WTC11 (cell line): Measurements from ENCODE around the gene PLK2. TPM values are rescaled to one million over a fixed set of nuclear protein-coding genes. Genes with fewer than 3 reads are reported as not detected.

Source experiments
- ATAC-seq: fragments of 200-7000 bp; cut with Tn5 transposase; 2 replicates; pipeline ENCODE4 v1.10.0; 2021; ENCODE audit warnings: mild to moderate bottlenecking, moderate library complexity
- Bru-seq: library from RNA; stranded (reverse); fragments of 400-500 nt; gene quantifications from one replicate; lab custom pipeline; 2021; lab: Mats Ljungman, UMichigan
- CTCF ChIA-PET: fragments of 300-600 bp; sonication (Branson Sonifier 250); formaldehyde crosslinking; loops from one replicate; lab custom pipeline; 2021; ENCODE audit warnings: antibody characterized with exemption; lab: Charles Lee
- POLR2A ChIA-PET: fragments of 350-600 bp; sonication (Branson Sonifier 250); formaldehyde crosslinking; loops from one replicate; lab custom pipeline; 2021; ENCODE audit warnings: antibody characterized with exemption; lab: Charles Lee
- DNase-seq: peaks from one replicate; pipeline ENCODE4 v3.0.0; 2021; ENCODE audit warnings: low spot score
- H3K27ac Mint-ChIP-seq: 2 replicates; pipeline ENCODE4 v1.8.0; 2021; ENCODE audit warnings: mixed read lengths
- H3K27me3 Mint-ChIP-seq: 2 replicates; pipeline ENCODE4 v1.8.0; 2021; ENCODE audit warnings: low read depth, mild to moderate bottlenecking, moderate library complexity, mixed read lengths
- H3K36me3 Mint-ChIP-seq: 2 replicates; pipeline ENCODE4 v1.8.0; 2021; ENCODE audit warnings: mixed read lengths
- H3K4me1 Mint-ChIP-seq: 2 replicates; pipeline ENCODE4 v1.8.0; 2022; ENCODE audit warnings: mixed read lengths
- H3K4me3 Mint-ChIP-seq: 2 replicates; pipeline ENCODE4 v1.8.0; 2021; ENCODE audit warnings: mild to moderate bottlenecking, moderate library complexity, mixed read lengths
- H3K9me3 Mint-ChIP-seq: 2 replicates; pipeline ENCODE4 v1.8.0; 2021; ENCODE audit warnings: mixed read lengths
- CREM ChIP-seq: sonication (generic); formaldehyde crosslinking; IDR thresholded peaks from 2 replicates; pipeline ENCODE4 v1.8.1; 2022; ENCODE audit warnings: mild to moderate bottlenecking, missing genetic modification reagents, moderate library complexity
- ELF4 ChIP-seq: sonication (generic); formaldehyde crosslinking; IDR thresholded peaks from 2 replicates; pipeline ENCODE4 v1.8.1; 2022; ENCODE audit warnings: low read depth, mild to moderate bottlenecking, moderate library complexity, missing genetic modification reagents
- FOXP1 ChIP-seq: sonication (generic); formaldehyde crosslinking; IDR thresholded peaks from 2 replicates; pipeline ENCODE4 v1.8.0; 2022; ENCODE audit warnings: missing genetic modification reagents, mild to moderate bottlenecking, moderate library complexity, borderline replicate concordance
- GTF2I ChIP-seq: fragments of 250-450 bp; sonication (Bioruptor Pico); conservative IDR thresholded peaks from 2 replicates; pipeline ENCODE4 v1.4.0; 2021; ENCODE audit warnings: mild to moderate bottlenecking
- HMGA2 ChIP-seq: fragments of 250-450 bp; sonication (Bioruptor Pico); IDR thresholded peaks from 2 replicates; pipeline ENCODE4 v1.4.0; 2021; ENCODE audit warnings: mild to moderate bottlenecking, moderate library complexity
- JUN ChIP-seq: sonication (generic); formaldehyde crosslinking; IDR thresholded peaks from 2 replicates; pipeline ENCODE4 v1.8.0; 2023; ENCODE audit warnings: mild to moderate bottlenecking, missing genetic modification reagents
- KAT7 ChIP-seq: sonication (generic); formaldehyde crosslinking; IDR thresholded peaks from 2 replicates; pipeline ENCODE4 v1.8.1; 2023; ENCODE audit warnings: missing genetic modification reagents, mild to moderate bottlenecking, borderline replicate concordance
- MYBL2 ChIP-seq: sonication (generic); formaldehyde crosslinking; IDR thresholded peaks from 2 replicates; pipeline ENCODE4 v1.8.1; 2023; ENCODE audit warnings: mild to moderate bottlenecking, moderate library complexity, missing genetic modification reagents
- NFE2L1 ChIP-seq: sonication (generic); formaldehyde crosslinking; IDR thresholded peaks from 2 replicates; pipeline ENCODE4 v1.8.1; 2023; ENCODE audit warnings: missing genetic modification reagents
- NR2C2 ChIP-seq: sonication (generic); formaldehyde crosslinking; IDR thresholded peaks from 2 replicates; pipeline ENCODE4 v1.8.0; 2022; ENCODE audit warnings: mild to moderate bottlenecking, missing genetic modification reagents
- RORB ChIP-seq: fragments of 250-450 bp; sonication (Bioruptor Pico); IDR thresholded peaks from 2 replicates; pipeline ENCODE4 v1.9.0; 2021; ENCODE audit warnings: mild to moderate bottlenecking
- SMAD3 ChIP-seq: sonication (generic); formaldehyde crosslinking; IDR thresholded peaks from 2 replicates; pipeline ENCODE4 v1.8.0; 2022; ENCODE audit warnings: missing genetic modification reagents, mild to moderate bottlenecking, borderline replicate concordance
- SP1 ChIP-seq: sonication (generic); formaldehyde crosslinking; conservative IDR thresholded peaks from 2 replicates; pipeline ENCODE4 v1.8.1; 2022; ENCODE audit warnings: missing genetic modification reagents
- TEAD4 ChIP-seq: sonication (generic); formaldehyde crosslinking; IDR thresholded peaks from 2 replicates; pipeline ENCODE4 v1.8.0; 2022; ENCODE audit warnings: mild to moderate bottlenecking, missing genetic modification reagents
- TP53 ChIP-seq: sonication (generic); formaldehyde crosslinking; IDR thresholded peaks from 2 replicates; pipeline ENCODE4 v1.8.1; 2023; ENCODE audit warnings: mild to moderate bottlenecking, missing genetic modification reagents
- ZBTB21 ChIP-seq: sonication (generic); formaldehyde crosslinking; IDR thresholded peaks from 2 replicates; pipeline ENCODE4 v1.8.1; 2023; ENCODE audit warnings: mild to moderate bottlenecking, missing genetic modification reagents, borderline replicate concordance
- ZNF232 ChIP-seq: sonication (generic); formaldehyde crosslinking; IDR thresholded peaks from 2 replicates; pipeline ENCODE4 v1.8.0; 2022; ENCODE audit warnings: mild to moderate bottlenecking, missing genetic modification reagents
- long read RNA-seq, 3 experiments: library from RNA in 1 of 3; library from capped mRNA in 1 of 3; library from polyadenylated mRNA in 1 of 3; unstranded in 2 of 3; stranded (forward) in 1 of 3; transcript quantifications; one replicate each; pipeline ENCODE4 v2.0.0, GENCODE V29; 2021
- total RNA-seq: library from RNA; stranded (reverse); gene quantifications from 3 replicates; pipeline ENCODE4 v1.2.3, GENCODE V29; 2021
- TF ChIP-seq, protein P1 (sequence below): sonication (generic); formaldehyde crosslinking; IDR thresholded peaks from 2 replicates; pipeline ENCODE4 v1.8.0; 2022; ENCODE audit warnings: mild to moderate bottlenecking, missing genetic modification reagents
- TF ChIP-seq, protein P2 (sequence below): sonication (generic); formaldehyde crosslinking; IDR thresholded peaks from 2 replicates; pipeline ENCODE4 v1.8.0; 2023; ENCODE audit warnings: missing genetic modification reagents
- TF ChIP-seq, protein P3 (sequence below): sonication (generic); formaldehyde crosslinking; IDR thresholded peaks from 2 replicates; pipeline ENCODE4 v1.8.1; 2023; ENCODE audit warnings: mild to moderate bottlenecking, missing genetic modification reagents
- TF ChIP-seq, protein P4 (sequence below): sonication (generic); formaldehyde crosslinking; IDR thresholded peaks from 2 replicates; pipeline ENCODE4 v1.8.1; 2023; ENCODE audit warnings: mild to moderate bottlenecking, moderate library complexity, missing genetic modification reagents
- TF ChIP-seq, protein P5 (sequence below): fragments of 250-450 bp; sonication (Bioruptor Pico); conservative IDR thresholded peaks from 2 replicates; pipeline ENCODE4 v1.9.0; 2021; ENCODE audit warnings: mild to moderate bottlenecking
- TF ChIP-seq, protein P6 (sequence below): fragments of 250-450 bp; sonication (Bioruptor Pico); IDR thresholded peaks from 2 replicates; pipeline ENCODE4 v1.9.0; 2021; ENCODE audit warnings: moderate library complexity, mild to moderate bottlenecking, inconsistent platforms, borderline replicate concordance
- TF ChIP-seq, protein P7 (sequence below): sonication (generic); formaldehyde crosslinking; IDR thresholded peaks from 2 replicates; pipeline ENCODE4 v1.8.0; 2023; ENCODE audit warnings: mild to moderate bottlenecking, missing genetic modification reagents
- TF ChIP-seq, protein P8 (sequence below): sonication (generic); formaldehyde crosslinking; conservative IDR thresholded peaks from 2 replicates; pipeline ENCODE4 v1.8.1; 2022; ENCODE audit warnings: mild to moderate bottlenecking, missing genetic modification reagents

PLK2 gene
- total RNA-seq, result 26.3 to 37.1 TPM (median 29.1 TPM) in 3 replicates
- percentile 97 among the genes with signal in this experiment for Bru-seq, nascent RNA
- long read RNA-seq, experiment 1, transcript PLK2-201 (14 exons, 2,960 nt), result major isoform, 68 of 82 reads
- long read RNA-seq, experiment 1, partial matches to known transcripts, result 5 of 82 reads
- long read RNA-seq, experiment 1, other reads (novel, unspliced or antisense), result 8 of 82 reads
- long read RNA-seq, experiment 2, partial matches to known transcripts, result 3 of 13 reads
- long read RNA-seq, experiment 2, other reads (novel, unspliced or antisense), result 8 of 13 reads
- long read RNA-seq, experiment 3, transcript PLK2-201 (14 exons, 2,960 nt), result major isoform, 9 of 12 reads
- long read RNA-seq, experiment 3, partial matches to known transcripts, result 1 of 12 reads
- long read RNA-seq, experiment 3, other reads (novel, unspliced or antisense), result 2 of 12 reads

DNA sequence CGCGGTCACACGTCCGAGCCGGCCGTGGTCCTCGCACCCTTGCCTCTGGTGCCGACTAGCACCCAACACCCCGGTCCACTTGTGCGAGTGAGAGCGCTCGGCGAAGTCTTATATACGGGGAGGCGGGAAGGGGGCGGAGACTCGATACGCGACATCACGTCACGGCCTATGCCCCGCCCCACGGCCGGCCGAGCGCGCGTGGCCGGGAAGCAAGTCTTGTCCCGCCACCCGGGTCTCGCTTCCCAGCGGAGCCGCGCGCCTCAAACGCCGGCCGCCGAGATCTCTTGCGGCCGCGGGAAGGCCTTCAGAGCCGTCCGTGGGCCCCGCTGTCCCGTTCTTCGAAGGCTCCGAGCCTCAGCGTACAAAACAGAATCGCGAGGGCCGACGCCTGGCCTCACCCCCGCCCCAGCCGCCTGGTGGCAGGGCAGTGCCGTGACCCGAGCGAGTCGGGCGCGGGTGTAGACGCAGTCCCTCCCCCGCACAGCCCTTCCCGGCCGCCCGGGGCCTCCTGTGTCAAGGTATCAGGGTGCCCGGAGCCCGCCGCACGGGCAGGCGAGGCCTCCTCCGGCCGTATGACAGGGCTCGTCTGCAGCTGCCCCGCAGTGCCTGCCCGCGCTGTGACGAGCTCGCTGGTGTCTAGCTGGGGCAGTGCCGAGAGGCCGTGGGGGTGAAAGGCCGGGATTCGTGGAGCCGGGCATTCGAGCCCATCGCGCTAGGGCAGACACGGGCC is at the start of gene PLK2:
TSS of gene PLK2 (minus strand) at position 85 of the 730 bp plus-strand sequence. CDS start 127 bp downstream, outside the sequence.
- Mint-ChIP-seq H3K27ac (no peak within 1 kb of the TSS), H3K27me3 (peaks cover 2% of the 10 kb centered on the region), H3K4me3 (peak within 1 kb of the TSS; percentile 85), H3K9me3 (no peaks in the 10 kb centered on the region), H3K36me3 (peaks cover 32% of the 10 kb centered on the region), H3K4me1 (peaks cover 34% of the 10 kb centered on the region)
- ATAC-seq (peak; percentile 73), DNase-seq (peak; percentile 76)
- CTCF ChIA-PET, result interaction anchor here (0.7 to 4.0 kb wide), 15 partner anchors 68 to 1165 kb away, joined by 3 to 65 read pairs (median 4); no protein-coding TSS in a partner anchor
- POLR2A ChIA-PET, result interaction anchor here (1.0 kb wide), 1 partner anchor 680 kb away, joined by 4 read pairs; no protein-coding TSS in a partner anchor
- TF ChIP-seq KAT7 (0 out of 2 replicates have a peak, but pooled peaks have one; percentile 75), SP1 (CRISPR knock-in tag) (peak; percentile 89), HMGA2 (CRISPR knock-in tag) (no peak), FOXP1 (CRISPR knock-in tag) (peak; percentile 72; the same call in 1 of the 2 replicates), TEAD4 (CRISPR knock-in tag) (no peak), ELF4 (CRISPR knock-in tag) (no peak), GTF2I (CRISPR knock-in tag) (0 out of 2 replicates have a peak, but pooled peaks have one; percentile 22), SMAD3 (CRISPR knock-in tag) (peak; percentile 44), CREM (CRISPR knock-in tag) (peak; percentile 78), NFE2L1 (CRISPR knock-in tag) (no peak), ZNF232 (peak; percentile 79), JUN (no peak), NR2C2 (CRISPR knock-in tag) (no peak), ZBTB21 (CRISPR knock-in tag) (0 out of 2 replicates have a peak, but pooled peaks have one; percentile 22), MYBL2 (peak; percentile 67), TP53 (CRISPR knock-in tag) (0 out of 2 replicates have a peak, but pooled peaks have one; percentile 20), RORB (CRISPR knock-in tag) (peak; percentile 92; the same call in 1 of the 2 replicates)
- TF ChIP-seq, protein P1, sequence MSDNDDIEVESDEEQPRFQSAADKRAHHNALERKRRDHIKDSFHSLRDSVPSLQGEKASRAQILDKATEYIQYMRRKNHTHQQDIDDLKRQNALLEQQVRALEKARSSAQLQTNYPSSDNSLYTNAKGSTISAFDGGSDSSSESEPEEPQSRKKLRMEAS (CRISPR knock-in tag), result peak; percentile 76; the same call in 1 of the 2 replicates
- TF ChIP-seq, protein P2, sequence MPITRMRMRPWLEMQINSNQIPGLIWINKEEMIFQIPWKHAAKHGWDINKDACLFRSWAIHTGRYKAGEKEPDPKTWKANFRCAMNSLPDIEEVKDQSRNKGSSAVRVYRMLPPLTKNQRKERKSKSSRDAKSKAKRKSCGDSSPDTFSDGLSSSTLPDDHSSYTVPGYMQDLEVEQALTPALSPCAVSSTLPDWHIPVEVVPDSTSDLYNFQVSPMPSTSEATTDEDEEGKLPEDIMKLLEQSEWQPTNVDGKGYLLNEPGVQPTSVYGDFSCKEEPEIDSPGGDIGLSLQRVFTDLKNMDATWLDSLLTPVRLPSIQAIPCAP (CRISPR knock-in tag), result peak; percentile 59; the same call in 1 of the 2 replicates
- TF ChIP-seq, protein P3, sequence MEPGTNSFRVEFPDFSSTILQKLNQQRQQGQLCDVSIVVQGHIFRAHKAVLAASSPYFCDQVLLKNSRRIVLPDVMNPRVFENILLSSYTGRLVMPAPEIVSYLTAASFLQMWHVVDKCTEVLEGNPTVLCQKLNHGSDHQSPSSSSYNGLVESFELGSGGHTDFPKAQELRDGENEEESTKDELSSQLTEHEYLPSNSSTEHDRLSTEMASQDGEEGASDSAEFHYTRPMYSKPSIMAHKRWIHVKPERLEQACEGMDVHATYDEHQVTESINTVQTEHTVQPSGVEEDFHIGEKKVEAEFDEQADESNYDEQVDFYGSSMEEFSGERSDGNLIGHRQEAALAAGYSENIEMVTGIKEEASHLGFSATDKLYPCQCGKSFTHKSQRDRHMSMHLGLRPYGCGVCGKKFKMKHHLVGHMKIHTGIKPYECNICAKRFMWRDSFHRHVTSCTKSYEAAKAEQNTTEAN (CRISPR knock-in tag), result peak; percentile 16; the same call in 1 of the 2 replicates
- TF ChIP-seq, protein P4, sequence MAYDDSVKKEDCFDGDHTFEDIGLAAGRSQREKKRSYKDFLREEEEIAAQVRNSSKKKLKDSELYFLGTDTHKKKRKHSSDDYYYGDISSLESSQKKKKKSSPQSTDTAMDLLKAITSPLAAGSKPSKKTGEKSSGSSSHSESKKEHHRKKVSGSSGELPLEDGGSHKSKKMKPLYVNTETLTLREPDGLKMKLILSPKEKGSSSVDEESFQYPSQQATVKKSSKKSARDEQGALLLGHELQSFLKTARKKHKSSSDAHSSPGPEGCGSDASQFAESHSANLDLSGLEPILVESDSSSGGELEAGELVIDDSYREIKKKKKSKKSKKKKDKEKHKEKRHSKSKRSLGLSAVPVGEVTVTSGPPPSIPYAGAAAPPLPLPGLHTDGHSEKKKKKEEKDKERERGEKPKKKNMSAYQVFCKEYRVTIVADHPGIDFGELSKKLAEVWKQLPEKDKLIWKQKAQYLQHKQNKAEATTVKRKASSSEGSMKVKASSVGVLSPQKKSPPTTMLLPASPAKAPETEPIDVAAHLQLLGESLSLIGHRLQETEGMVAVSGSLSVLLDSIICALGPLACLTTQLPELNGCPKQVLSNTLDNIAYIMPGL, result peak; percentile 93
- TF ChIP-seq, protein P5, sequence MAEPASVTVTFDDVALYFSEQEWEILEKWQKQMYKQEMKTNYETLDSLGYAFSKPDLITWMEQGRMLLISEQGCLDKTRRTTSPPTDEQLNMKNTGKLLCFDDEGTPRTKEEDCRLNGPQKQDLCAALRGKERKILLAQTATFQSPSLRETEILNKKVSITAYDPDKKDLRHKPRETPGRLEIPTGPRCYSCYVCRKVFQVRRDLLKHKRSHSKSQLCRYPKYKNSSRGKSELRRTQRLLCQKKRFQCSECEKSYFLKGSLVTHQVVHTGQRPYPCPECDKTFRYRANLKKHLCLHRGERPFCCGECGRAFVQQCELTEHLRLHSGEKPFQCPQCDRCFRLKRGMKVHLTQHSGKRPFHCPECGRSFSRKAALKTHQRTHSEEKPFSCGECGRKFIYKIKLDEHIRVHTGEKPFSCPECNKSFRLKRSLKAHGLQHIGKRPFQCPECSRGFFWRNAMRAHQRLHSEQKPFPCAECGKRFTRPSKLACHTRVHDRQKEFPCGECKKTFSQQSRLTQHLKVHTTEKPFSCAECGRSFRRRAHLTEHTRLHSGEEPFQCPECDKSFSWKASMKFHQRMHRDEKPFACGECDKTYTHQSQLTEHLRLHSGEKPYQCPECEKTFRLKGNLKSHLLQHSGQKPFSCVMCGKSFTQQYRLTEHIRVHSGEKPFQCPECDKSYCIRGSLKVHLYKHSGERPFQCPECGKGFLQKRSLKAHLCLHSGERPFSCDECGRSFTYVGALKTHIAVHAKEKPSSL (CRISPR knock-in tag), result no peak
- TF ChIP-seq, protein P6, sequence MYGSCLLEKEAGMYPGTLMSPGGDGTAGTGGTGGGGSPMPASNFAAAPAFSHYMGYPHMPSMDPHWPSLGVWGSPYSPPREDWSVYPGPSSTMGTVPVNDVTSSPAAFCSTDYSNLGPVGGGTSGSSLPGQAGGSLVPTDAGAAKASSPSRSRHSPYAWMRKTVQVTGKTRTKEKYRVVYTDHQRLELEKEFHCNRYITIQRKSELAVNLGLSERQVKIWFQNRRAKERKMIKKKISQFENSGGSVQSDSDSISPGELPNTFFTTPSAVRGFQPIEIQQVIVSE (CRISPR knock-in tag), result peak; percentile 32; the same call in 1 of the 2 replicates
- TF ChIP-seq, protein P7, sequence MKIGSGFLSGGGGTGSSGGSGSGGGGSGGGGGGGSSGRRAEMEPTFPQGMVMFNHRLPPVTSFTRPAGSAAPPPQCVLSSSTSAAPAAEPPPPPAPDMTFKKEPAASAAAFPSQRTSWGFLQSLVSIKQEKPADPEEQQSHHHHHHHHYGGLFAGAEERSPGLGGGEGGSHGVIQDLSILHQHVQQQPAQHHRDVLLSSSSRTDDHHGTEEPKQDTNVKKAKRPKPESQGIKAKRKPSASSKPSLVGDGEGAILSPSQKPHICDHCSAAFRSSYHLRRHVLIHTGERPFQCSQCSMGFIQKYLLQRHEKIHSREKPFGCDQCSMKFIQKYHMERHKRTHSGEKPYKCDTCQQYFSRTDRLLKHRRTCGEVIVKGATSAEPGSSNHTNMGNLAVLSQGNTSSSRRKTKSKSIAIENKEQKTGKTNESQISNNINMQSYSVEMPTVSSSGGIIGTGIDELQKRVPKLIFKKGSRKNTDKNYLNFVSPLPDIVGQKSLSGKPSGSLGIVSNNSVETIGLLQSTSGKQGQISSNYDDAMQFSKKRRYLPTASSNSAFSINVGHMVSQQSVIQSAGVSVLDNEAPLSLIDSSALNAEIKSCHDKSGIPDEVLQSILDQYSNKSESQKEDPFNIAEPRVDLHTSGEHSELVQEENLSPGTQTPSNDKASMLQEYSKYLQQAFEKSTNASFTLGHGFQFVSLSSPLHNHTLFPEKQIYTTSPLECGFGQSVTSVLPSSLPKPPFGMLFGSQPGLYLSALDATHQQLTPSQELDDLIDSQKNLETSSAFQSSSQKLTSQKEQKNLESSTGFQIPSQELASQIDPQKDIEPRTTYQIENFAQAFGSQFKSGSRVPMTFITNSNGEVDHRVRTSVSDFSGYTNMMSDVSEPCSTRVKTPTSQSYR (CRISPR knock-in tag), result peak; percentile 43; the same call in 1 of the 2 replicates
- TF ChIP-seq, protein P8, sequence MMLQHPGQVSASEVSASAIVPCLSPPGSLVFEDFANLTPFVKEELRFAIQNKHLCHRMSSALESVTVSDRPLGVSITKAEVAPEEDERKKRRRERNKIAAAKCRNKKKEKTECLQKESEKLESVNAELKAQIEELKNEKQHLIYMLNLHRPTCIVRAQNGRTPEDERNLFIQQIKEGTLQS (CRISPR knock-in tag), result no peak
